Adrenal gland (tissue), 5 donors: ENCODE data around the gene PCYOX1L.

Experiments used
- POLR2A ChIP-seq, 2 donors: fragments of 450-650 bp; IDR thresholded peaks; one replicate each; pipeline ENCODE4 v1.6.1; 2017; ENCODE audit warnings: antibody characterized with exemption in 2 of 2, mild to moderate bottlenecking in 2 of 2, moderate library complexity in 1 of 2
- TF ChIP-seq, protein P1 (sequence below), 6 experiments: fragments of 450-650 bp in 4 of 6; fragments of 200-600 bp in 2 of 6; sonication (generic) in 1 of 6; IDR thresholded peaks; 1 replicate in 5 of 6; 2 replicates in 1 of 6; pipeline versions ENCODE4 v1.5.1 to v1.8.0; 2016 to 2021; ENCODE audit warnings: antibody characterized with exemption in 6 of 6, mild to moderate bottlenecking in 2 of 6, moderate library complexity in 1 of 6
- donor health status: DM: no; HTN: no; CAD: no.

DNA sequence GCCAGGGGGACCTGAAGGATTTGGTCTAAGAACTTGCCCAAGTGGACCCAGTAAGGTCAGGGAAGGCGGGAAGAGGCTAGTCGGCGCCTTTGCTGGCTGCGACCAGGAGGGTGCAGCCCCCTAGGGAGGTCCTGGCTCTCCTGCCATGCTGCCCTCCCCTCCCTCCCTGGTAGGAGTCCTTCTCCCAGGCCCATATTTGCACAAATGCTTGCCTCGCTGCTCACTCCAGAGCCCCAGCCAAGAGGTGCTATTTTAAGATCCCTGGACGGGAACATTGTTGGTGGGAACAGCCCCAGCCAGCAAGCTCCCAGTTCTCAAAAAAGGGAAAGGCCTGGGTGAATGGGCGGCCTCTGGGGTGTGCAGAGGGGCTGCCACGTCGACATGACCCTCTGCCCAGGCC lies 25.6 kb downstream of the PCYOX1L start:
- TF ChIP-seq POLR2A (IDR thresholded peaks at IDR 0.05) = no peak
- TF ChIP-seq, protein P1, sequence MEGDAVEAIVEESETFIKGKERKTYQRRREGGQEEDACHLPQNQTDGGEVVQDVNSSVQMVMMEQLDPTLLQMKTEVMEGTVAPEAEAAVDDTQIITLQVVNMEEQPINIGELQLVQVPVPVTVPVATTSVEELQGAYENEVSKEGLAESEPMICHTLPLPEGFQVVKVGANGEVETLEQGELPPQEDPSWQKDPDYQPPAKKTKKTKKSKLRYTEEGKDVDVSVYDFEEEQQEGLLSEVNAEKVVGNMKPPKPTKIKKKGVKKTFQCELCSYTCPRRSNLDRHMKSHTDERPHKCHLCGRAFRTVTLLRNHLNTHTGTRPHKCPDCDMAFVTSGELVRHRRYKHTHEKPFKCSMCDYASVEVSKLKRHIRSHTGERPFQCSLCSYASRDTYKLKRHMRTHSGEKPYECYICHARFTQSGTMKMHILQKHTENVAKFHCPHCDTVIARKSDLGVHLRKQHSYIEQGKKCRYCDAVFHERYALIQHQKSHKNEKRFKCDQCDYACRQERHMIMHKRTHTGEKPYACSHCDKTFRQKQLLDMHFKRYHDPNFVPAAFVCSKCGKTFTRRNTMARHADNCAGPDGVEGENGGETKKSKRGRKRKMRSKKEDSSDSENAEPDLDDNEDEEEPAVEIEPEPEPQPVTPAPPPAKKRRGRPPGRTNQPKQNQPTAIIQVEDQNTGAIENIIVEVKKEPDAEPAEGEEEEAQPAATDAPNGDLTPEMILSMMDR (IDR thresholded peaks at IDR 0.05) = no peak
